HepG2 (cell line): ENCODE data around the gene NIFK. TPM values are rescaled to one million over a fixed set of nuclear protein-coding genes. Genes with fewer than 3 reads are reported as not detected.
A peak's percentile ranks its signal among the peaks of the same experiment; 100 is the strongest.

Experiments used
- ATF5 ChIP-seq: sonication (generic); formaldehyde crosslinking; IDR thresholded peaks from 2 replicates; pipeline ENCODE4 v1.4.0; 2020; ENCODE audit warnings: mild to moderate bottlenecking, low read depth, missing genetic modification reagents
- ATRX ChIP-seq: sonication (generic); formaldehyde crosslinking; IDR thresholded peaks from 2 replicates; pipeline ENCODE4 v1.4.0; 2020; ENCODE audit warnings: missing genetic modification reagents, borderline replicate concordance
- CERS6 ChIP-seq: sonication (generic); formaldehyde crosslinking; IDR thresholded peaks from 2 replicates; pipeline ENCODE4 v1.5.0; 2020; ENCODE audit warnings: missing genetic modification reagents
- CSRNP1 ChIP-seq: sonication (generic); formaldehyde crosslinking; IDR thresholded peaks from 2 replicates; pipeline ENCODE4 v1.8.1; 2023; ENCODE audit warnings: mild to moderate bottlenecking, missing genetic modification reagents
- E2F2 ChIP-seq: sonication (generic); formaldehyde crosslinking; IDR thresholded peaks from 2 replicates; pipeline ENCODE4 v1.4.0; 2020; ENCODE audit warnings: missing genetic modification reagents, borderline replicate concordance
- HNF1B ChIP-seq: sonication (generic); formaldehyde crosslinking; IDR thresholded peaks from 2 replicates; pipeline ENCODE4 v1.5.1; 2020; ENCODE audit warnings: mild to moderate bottlenecking, moderate library complexity, missing genetic modification reagents
- IRF1 ChIP-seq: sonication (generic); formaldehyde crosslinking; IDR thresholded peaks from 2 replicates; pipeline ENCODE4 v1.4.0; 2020; ENCODE audit warnings: low read depth, mild to moderate bottlenecking, missing genetic modification reagents
- PREB ChIP-seq: sonication (generic); formaldehyde crosslinking; IDR thresholded peaks from 2 replicates; pipeline ENCODE4 v1.4.0; 2020; ENCODE audit warnings: missing genetic modification reagents
- RNF219 ChIP-seq: sonication (generic); formaldehyde crosslinking; IDR thresholded peaks from 2 replicates; pipeline ENCODE4 v1.5.0; 2020; ENCODE audit warnings: mild to moderate bottlenecking, missing genetic modification reagents
- SKIL ChIP-seq: sonication (generic); formaldehyde crosslinking; IDR thresholded peaks from 2 replicates; pipeline ENCODE4 v1.8.0; 2022; ENCODE audit warnings: missing genetic modification reagents, mild to moderate bottlenecking, moderate library complexity, borderline replicate concordance
- SSRP1 ChIP-seq: IDR thresholded peaks from 2 replicates; pipeline ENCODE4 v1.6.1; 2016; ENCODE audit warnings: control low read depth
- ZFP36 ChIP-seq: fragments of 150-350 bp; IDR thresholded peaks from 2 replicates; pipeline ENCODE4 v1.6.1; 2018; ENCODE audit warnings: borderline replicate concordance, low read length, low read depth; ENCODE audit not compliant: partially characterized antibody
- ZNF619 ChIP-seq: sonication (generic); formaldehyde crosslinking; IDR thresholded peaks from 2 replicates; pipeline ENCODE4 v1.4.0; 2020; ENCODE audit warnings: mild to moderate bottlenecking, missing genetic modification reagents
- polyA plus RNA-seq, 8 experiments: library from polyadenylated mRNA; depleted of rRNA in 3 of 8; stranded (reverse) in 7 of 8; unstranded in 1 of 8; fragments of >200 nt; fragmentation: Illumina TruSeq in 4 of 8; extraction: Trizol in 4 of 8; gene quantifications; 2 replicates each; pipeline versions ENCODE4 v1.2.1 to v1.2.3, GENCODE V29; 2011 to 2016; ENCODE audit warnings: low read depth in 4 of 8, missing spikeins in 1 of 8, mixed read lengths in 1 of 8; ENCODE audit not compliant: insufficient read depth in 1 of 8
- total RNA-seq, 5 experiments: library from RNA; depleted of rRNA; stranded (reverse); fragments of >200 nt; fragmentation: Illumina TruSeq; extraction: Trizol; gene quantifications; 2 replicates each; pipeline ENCODE4 v1.2.3, GENCODE V29; 2016; ENCODE audit warnings: low read depth in 1 of 5

NIFK gene
- total and polyA plus RNA-seq, 2 of the 13 experiments (the other 11 are each of a cell fraction or from before 2014, with no cell fraction given) = 19.6 to 105 TPM

GRCh38 chr2:121755237-121756111 lies 18.8 kb upstream of the NIFK start, which contains the start of gene TSN (continued):
- TF ChIP-seq ZNF619 (peak; percentile 93; the same call in 1 of the 2 replicates), ATRX (CRISPR knock-in tag) (no peak), CSRNP1 (CRISPR knock-in tag) (peak; percentile 29), IRF1 (CRISPR knock-in tag) (no peak), ATF5 (no peak), HNF1B (peak; percentile 97), ZFP36 (no peak), SKIL (CRISPR knock-in tag) (peak; percentile 76; the same call in 1 of the 2 replicates), PREB (CRISPR knock-in tag) (no peak), SSRP1 (CRISPR knock-in tag) (peak; percentile 91), RNF219 (CRISPR knock-in tag) (no peak), CERS6 (CRISPR knock-in tag) (no peak), E2F2 (CRISPR knock-in tag) (peak; percentile 98; the same call in 1 of the 2 replicates)
